ENCODE measurements around the gene SLC38A3. TPM values are rescaled to one million over a fixed set of nuclear protein-coding genes. Genes with fewer than 3 reads are reported as not detected.
A peak's percentile ranks its signal among the peaks of the same experiment; 100 is the strongest.

SLC38A3 gene
- total RNA-seq, 1 donor from 2014 or later: 1.2 TPM

DNA sequence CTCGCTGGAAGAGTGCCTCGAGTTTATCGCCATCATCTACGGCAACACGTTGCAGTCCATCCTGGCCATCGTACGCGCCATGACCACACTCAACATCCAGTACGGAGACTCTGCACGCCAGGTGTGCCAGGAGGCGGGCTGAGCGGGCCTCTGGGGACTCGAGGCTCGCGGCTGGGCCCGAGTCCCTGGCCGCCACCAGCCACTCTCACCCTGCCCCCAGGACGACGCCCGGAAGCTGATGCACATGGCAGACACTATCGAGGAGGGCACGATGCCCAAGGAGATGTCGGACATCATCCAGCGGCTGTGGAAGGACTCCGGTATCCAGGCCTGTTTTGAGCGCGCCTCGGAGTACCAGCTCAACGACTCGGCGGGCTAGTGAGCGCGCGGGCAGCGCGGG lies 11.8 kb upstream of the SLC38A3 start:
- Mint-ChIP-seq H3K9me3 (ENCODE audit: low read depth) (no peaks in the 10 kb centered on the region), H3K4me1 (ENCODE audit: low read depth) (peaks cover 6% of the 10 kb centered on the region), H3K27me3 (ENCODE audit: low read depth) (no peaks in the 10 kb centered on the region), H3K4me3 (ENCODE audit: unreplicated experiment) (no peak overlapping the region), H3K36me3 (ENCODE audit: low read depth) (no peaks in the 10 kb centered on the region), H3K27ac (ENCODE audit: unreplicated experiment) (no peak overlapping the region)
- DNase-seq (ENCODE audit: low spot score): no peak
- TF ChIP-seq, protein P1, sequence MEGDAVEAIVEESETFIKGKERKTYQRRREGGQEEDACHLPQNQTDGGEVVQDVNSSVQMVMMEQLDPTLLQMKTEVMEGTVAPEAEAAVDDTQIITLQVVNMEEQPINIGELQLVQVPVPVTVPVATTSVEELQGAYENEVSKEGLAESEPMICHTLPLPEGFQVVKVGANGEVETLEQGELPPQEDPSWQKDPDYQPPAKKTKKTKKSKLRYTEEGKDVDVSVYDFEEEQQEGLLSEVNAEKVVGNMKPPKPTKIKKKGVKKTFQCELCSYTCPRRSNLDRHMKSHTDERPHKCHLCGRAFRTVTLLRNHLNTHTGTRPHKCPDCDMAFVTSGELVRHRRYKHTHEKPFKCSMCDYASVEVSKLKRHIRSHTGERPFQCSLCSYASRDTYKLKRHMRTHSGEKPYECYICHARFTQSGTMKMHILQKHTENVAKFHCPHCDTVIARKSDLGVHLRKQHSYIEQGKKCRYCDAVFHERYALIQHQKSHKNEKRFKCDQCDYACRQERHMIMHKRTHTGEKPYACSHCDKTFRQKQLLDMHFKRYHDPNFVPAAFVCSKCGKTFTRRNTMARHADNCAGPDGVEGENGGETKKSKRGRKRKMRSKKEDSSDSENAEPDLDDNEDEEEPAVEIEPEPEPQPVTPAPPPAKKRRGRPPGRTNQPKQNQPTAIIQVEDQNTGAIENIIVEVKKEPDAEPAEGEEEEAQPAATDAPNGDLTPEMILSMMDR (IDR thresholded peaks at IDR 0.05): no peak

DNA sequence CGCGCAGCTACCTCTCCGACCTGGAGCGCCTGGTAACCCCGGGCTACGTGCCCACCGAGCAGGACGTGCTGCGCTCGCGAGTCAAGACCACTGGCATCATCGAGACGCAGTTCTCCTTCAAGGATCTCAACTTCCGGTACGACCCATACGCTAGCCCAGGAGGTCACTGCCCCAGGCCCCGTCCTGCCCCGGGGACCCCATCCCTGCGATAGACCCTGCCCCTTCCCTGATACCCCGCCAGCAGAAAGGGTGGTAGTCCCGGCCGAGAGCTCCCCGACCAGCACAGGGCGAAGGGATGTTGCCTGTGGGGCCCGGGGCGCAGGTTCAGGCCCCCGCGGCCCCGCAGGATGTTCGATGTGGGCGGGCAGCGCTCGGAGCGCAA lies 11.3 kb upstream of the SLC38A3 start:
- H3K4me1 Mint-ChIP-seq (ENCODE audit: low read depth): peaks cover 6% of the 10 kb centered on the region
- H3K9me3 Mint-ChIP-seq (ENCODE audit: low read depth): no peaks in the 10 kb centered on the region

GRCh38 chr3:50194128-50194902 lies 10.8 kb upstream of the SLC38A3 start:
- peaks cover 5% of the 10 kb centered on the region for H3K27me3 Mint-ChIP-seq (ENCODE audit: low read depth)
- H3K9me3 Mint-ChIP-seq (ENCODE audit: low read depth): no peaks in the 10 kb centered on the region
- H3K27ac Mint-ChIP-seq (ENCODE audit: unreplicated experiment): no peak overlapping the region
- H3K4me1 Mint-ChIP-seq (ENCODE audit: low read depth): peaks cover 1% of the 10 kb centered on the region
- H3K36me3 Mint-ChIP-seq (ENCODE audit: low read depth): no peaks in the 10 kb centered on the region
- no peak overlapping the region for H3K4me3 Mint-ChIP-seq (ENCODE audit: unreplicated experiment)
- TF ChIP-seq, protein P1 (IDR thresholded peaks at IDR 0.05): peak; percentile 87
- no peak for DNase-seq (ENCODE audit: low spot score)

More for the DNA sequence above, 11.3 kb upstream of the SLC38A3 start:
- Mint-ChIP-seq H3K4me3 (ENCODE audit: unreplicated experiment) (no peak overlapping the region), H3K27me3 (ENCODE audit: low read depth) (peaks cover 3% of the 10 kb centered on the region), H3K27ac (ENCODE audit: unreplicated experiment) (no peak overlapping the region), H3K36me3 (ENCODE audit: low read depth) (no peaks in the 10 kb centered on the region)
- DNase-seq (ENCODE audit: low spot score): no peak
- TF ChIP-seq, protein P1 (IDR thresholded peaks at IDR 0.05): no peak

- no peak for DNase-seq (ENCODE audit: low spot score)
- no peaks in the 10 kb centered on the region for H3K9me3 Mint-ChIP-seq (ENCODE audit: low read depth)
- H3K36me3 Mint-ChIP-seq (ENCODE audit: low read depth): no peaks in the 10 kb centered on the region
- TF ChIP-seq, protein P1 (IDR thresholded peaks at IDR 0.05): peak; percentile 3
- no peaks in the 10 kb centered on the region for H3K4me1 Mint-ChIP-seq (ENCODE audit: low read depth)
- H3K27me3 Mint-ChIP-seq (ENCODE audit: low read depth): peaks cover 5% of the 10 kb centered on the region
- no peak overlapping the region for H3K27ac Mint-ChIP-seq (ENCODE audit: unreplicated experiment)
- H3K4me3 Mint-ChIP-seq (ENCODE audit: unreplicated experiment): no peak overlapping the region
These were observed 10.1 kb upstream of the SLC38A3 start for GRCh38 chr3:50194903-50195500.

DNA sequence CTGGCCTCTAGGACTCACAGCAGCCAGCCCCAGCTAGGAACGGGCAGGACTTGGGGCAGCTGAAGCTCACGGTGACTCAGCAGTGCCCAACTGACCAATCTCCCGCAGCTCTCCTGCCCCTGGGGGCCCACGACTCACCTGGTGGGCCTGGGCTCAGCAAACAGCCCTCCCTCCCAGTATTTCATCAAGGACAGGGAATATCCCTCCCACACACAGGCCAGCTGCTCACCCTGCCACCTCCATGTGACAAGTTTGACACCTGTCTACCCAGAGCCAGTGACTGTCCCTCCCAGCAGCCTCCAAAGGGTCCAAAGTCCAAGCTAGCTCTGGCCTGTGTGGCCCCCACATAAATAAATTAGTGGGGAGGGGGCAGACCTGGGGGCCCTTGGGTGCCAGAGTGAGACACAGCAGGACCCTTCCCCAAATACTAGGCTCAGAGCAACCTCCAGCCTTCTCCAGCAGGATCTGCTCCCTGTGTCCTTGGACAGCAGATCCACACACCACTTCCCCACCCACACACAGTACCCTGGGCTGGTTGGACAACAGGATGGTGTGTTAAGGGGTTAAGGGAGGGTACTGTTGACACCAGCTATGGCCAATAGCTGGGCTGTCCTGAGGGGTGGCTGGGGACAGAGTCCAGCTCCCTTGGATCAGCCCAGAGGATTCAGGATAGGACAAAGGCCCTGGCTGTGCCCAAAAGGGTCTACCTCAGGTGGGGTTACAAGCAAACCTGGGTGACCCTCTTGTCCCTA lies 9.4 kb upstream of the SLC38A3 start:
- no peaks in the 10 kb centered on the region for H3K36me3 Mint-ChIP-seq (ENCODE audit: low read depth)

More for the DNA sequence above, 9.4 kb upstream of the SLC38A3 start:
- Mint-ChIP-seq H3K4me3 (ENCODE audit: unreplicated experiment) (no peak overlapping the region), H3K9me3 (ENCODE audit: low read depth) (no peaks in the 10 kb centered on the region), H3K27ac (ENCODE audit: unreplicated experiment) (no peak overlapping the region), H3K27me3 (ENCODE audit: low read depth) (peaks cover 5% of the 10 kb centered on the region), H3K4me1 (ENCODE audit: low read depth) (no peaks in the 10 kb centered on the region)
- DNase-seq (ENCODE audit: low spot score): no peak
- TF ChIP-seq, protein P1 (IDR thresholded peaks at IDR 0.05): no peak
